ENCODE data around the gene CCNY.
"Not testable (repeated sequence)": the region's sequence is repeated elsewhere in the genome, so short reads cannot be mapped to it uniquely, and the experiment has no call there.

Gene CCNY

DNA sequence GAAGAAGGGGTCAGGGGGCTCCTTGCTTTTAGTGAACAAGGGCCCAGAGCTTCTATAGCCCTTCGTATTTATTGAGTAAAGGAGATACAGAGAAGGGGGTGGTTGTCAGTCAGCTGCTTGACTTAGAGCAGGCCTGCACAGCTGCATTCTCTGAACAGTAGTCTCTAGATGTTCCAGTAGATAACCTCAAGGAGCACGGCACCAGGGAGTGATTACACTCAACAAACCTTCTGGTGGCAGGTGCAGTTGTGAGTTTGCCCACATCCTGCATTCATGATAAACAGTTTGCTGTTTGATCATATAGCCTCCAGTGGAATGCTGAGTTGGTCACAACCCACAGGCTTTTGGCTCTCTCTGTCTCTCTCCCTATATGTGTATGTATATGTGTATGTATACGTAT, 198.8 kb downstream of the CCNY start:
- no peak for DNase-seq

- no peak for DNase-seq
Measured at GRCh38 chr10:35536789-35537188, 200.5 kb downstream of the CCNY start.

DNA sequence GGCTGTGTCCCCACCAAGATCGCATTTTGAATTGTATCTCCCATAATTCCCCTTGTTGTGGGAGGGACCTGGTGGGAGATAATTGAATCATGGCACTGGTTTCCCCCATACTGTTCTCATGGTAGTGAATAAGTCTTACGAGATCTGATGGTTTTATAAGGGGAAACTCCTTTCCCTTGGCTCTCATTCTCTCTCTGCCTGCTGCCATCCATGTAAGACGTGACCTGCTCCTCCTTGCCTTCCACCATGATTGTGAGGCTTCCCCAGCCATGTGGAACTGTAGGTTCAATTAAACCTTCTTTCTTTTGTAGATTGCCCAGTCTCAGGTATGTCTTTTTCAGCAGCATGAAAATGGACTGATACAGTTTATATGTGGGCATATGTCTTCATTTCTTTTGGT, 201.6 kb downstream of the CCNY start:
- DNase-seq: not testable (repeated sequence)

- DNase-seq: no peak
Measured at GRCh38 chr10:35540296-35541164, 204.2 kb downstream of the CCNY start.

DNA sequence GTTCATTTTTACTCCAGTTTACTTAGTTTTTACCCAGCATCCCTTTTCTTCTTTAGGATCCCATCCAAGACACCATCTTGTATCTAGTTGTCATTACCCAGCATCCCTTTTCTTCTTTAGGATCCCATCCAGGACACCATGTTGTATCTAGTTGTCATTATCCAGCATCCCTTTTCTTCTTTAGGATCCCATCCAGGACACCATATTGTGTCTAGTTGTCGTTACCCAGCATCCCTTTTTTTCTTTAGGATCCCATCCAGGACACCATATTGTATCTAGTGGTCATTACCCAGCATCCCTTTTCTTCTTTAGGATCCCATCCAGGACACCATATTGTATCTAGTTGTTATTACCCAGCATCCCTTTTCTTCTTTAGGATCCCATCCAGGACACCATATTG, 205.4 kb downstream of the CCNY start:
- no peak for DNase-seq

DNA sequence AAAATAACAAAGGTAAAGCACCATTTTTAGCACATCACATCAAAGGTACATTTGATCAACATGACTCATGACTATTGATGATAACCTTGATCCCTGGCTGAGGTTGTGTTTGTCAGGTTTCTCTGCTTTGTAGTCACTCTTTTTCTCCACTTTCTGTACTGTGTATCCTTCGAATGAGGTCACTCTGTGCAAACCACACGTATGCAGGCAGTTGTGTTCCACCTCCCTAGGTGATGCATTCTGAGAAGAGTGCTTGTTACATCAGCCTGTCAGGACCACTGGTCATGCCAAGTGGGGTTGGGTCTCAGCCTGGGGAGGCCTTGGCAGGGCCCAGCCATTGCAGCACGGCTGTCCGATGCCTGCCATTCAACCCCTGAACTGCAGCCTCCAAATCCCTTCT, 206.0 kb downstream of the CCNY start:
- DNase-seq: no peak

GRCh38 chr10:35545079-35545657, 208.9 kb downstream of the CCNY start:
- DNase-seq: no peak

GRCh38 chr10:35545878-35546590, 209.7 kb downstream of the CCNY start:
- no peak for DNase-seq

GRCh38 chr10:35546824-35547225, 210.5 kb downstream of the CCNY start:
- DNase-seq: no peak

DNA sequence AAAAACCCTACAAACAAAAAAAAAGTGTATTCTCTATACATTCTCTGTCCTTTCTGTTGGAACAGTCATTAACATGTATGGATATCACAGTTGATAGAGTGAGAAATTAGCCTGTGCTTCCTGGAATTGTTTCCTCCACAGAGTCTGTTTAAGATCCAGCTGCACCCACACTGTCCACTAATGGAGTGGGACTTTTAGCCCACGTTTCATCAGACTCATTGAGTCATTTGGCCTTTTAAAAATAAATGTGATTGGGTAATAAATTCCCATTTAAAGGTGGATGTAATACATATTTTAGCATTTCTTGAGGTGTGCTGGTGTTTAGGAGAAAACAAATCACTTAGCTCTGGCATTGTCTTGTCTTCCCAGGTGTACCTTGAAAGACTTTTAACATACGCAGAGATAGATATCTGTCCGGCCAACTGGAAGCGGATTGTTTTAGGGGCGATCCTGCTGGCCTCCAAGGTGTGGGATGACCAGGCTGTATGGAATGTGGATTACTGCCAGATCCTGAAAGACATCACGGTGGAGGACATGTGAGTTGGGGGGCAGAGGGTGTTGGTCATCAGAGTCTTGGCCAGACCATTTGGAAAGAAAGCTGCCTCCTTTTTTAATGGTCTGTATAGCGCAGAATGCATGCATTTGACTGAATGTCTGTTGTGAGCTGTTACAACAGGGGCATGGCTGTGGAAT, 216.5 kb downstream of the CCNY start:
- DNase-seq: no peak

- no peak for DNase-seq
Measured at GRCh38 chr10:35554036-35554435, 217.7 kb downstream of the CCNY start.

DNA sequence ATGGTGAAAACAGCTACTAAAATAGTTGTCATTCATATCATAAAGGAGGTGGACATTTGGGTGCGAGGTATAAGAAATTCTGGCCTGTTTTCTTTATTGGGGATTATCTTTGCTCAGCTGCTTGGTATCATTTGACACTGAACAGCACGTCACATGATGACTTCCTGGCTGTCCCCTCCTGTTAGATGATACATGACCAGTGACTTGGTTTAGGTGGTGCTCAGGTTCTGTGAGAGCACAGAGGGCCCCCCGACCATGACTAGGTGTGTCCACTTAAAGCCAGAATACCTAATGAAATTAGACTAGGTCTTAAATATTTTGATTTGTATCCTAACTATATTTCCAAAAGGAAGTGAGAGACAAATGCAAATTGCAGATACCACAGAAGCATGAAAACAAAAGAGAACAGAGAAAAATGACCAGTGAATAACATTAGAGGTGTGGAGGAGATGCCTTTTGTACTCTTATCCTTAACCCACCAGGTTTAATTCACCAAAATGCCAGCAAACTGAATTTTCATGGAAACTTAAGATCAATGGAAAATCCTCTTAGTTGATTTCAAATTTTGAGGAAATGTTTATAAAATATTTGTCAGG, 218.2 kb downstream of the CCNY start:
- DNase-seq: no peak

GRCh38 chr10:35555962-35556930, 219.9 kb downstream of the CCNY start:
- DNase-seq: no peak

DNA sequence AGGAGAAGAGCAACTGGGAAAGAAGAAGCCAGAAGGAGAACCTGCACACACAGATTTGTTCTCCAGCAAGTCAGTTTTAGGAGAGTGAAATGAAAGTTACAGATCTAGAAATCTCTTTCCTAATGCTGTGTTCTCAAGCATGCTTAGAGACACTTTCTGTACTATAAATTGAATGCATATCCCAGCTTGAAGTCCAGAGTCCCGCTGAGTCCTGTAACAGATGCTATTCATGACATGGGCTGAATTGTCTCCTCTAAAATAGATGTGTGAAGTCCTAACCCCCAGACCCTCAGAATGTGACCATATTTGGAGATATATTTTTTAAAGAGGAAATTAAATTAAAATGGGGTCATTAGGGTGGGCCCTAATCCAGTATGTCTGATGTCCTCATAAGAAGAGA, 222.0 kb downstream of the CCNY start:
- no peak for DNase-seq

DNA sequence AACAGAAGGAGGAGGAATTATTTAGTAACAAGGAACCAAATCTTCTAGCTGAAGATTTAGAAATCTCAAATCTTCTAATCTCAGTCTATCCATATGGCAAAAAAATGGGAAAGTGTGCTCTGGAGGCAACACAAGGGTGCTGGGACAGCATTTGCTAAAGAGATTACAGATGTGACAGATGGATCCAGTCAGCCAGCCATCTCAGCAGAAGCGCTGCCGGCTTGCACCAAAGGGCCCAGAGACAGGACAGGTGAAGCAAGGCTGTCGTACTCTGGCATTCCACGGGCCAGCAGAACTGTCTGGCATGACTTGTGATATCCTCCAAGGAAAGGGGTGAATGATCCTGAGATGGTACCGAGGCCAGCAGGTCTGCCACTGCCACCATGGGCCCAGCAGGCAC, 223.1 kb downstream of the CCNY start:
- DNase-seq: no peak

- DNase-seq: no peak
Measured at GRCh38 chr10:35561715-35562114, 225.4 kb downstream of the CCNY start.

DNA sequence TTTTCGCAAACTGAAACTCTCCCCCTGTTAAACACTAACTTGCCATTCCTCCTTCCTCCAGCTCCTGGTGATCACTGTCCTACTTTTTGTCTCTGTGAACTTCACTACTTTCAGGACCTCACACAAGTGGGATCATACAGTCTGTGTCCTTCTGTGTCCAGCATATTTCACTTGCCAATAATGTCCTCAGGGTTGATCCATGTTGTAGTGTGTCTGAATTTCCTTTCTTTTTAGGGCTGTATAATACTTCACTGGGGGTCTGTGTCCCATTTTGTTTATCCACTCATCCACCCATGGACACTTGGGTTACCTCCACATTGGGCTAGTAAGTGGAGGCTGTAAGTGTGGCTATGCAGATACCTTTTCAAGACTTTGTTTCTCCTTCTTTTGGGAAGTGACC, 226.1 kb downstream of the CCNY start:
- DNase-seq: no peak

DNA sequence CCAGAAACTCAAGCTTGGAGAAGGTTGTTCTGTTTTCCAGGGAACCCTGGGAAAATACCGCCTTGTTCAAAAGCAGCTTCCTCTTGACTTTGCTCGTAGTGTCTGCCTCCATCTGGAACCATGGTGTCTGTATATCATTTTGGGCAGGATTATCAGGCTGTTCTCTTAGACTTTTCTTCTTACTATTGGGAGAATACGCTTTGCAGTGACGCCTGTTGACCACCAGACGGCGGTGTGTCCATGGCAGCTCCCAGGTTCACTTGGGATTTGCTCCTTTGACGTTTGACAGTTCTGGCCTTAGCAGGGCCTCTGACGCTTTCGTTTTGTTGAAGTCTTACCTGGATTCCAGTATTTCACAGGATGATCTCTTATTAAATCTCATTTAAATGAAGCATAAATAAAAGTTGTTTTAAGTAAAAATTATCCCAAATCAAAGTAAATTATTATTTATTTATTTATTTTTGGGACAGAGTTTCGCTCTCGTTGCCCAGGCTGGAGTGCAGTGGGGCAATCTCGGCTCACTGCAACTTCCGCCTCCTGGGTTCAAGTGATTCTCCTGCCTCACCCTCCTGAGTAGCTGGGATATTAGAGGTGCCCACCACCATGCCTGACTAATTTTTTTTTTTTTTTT, 227.1 kb downstream of the CCNY start:
- peak; percentile 2 for DNase-seq

DNA sequence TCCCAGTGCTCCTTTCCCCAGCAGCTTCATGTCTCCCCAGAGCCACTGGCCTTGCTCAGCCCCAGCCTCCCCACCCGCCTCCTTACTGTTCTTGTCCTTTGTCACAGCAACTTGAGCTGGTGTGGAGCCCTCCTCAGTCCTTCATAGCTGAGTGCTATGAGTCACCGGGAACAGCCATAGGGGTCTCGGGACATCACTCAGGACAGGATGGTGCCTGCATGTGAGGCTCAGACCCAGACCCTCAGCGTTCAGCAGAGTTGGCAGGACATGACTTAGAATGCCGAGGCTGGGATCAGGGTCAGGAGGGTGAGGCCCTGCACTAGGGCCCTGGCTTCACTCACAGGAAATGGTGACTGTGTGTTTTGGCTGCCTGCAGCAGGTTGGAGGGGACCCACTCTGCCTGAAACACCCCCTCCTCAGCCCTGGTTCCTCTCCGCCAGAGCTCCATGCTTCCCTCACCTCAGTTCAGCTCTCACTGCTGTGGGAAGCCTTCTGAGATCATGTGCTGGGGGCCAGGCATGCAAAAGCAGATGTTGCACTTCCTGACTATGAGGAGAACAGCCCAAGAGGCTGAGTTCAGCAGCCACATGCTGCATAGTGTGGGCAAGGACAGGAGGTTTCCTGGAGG, 228.1 kb downstream of the CCNY start:
- no peak for DNase-seq

DNA sequence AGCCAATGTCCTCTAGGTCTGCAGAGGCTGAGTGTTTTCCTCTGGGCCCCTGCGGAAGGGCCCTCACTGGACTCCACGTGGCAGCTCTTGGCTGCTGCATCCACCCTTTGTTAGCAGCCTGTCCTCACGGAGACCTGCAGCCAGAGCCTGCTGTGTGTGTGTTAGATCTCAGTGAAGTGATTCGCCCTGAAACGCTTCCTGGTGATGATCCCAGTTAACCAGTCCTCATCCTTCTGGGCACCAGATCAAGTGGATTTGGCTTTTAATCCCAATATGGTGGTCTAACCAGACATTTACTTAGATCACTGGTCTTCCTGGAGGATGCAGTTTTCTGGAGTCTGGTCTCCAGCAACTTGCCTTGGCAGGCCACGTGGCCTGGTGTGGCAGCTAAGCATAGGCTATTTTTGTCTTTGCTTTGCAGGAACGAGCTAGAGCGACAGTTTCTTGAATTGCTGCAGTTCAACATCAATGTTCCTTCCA, 229.3 kb downstream of the CCNY start:
- DNase-seq: no peak

DNA sequence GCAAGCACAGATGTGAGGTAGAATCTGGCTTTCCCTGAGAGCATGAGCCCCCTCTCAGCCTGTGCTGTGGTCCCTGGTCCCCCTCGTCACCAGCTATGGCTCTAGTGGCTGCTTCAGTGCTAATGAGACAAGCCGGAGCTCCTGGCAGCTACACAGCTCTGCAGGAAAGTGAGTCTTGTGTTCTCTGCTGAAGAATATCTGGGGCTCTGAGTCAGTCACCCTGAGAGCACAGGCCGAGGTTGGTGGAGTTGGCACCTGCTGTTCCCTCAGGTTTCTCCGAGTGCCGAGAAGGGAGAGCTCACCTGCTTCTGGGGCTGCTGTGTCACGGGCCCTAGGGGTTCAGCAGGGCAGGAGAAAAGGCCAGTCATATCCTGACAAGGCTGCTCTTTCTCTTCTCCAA, 231.6 kb downstream of the CCNY start:
- DNase-seq: no peak

All from effector CD8-positive, alpha-beta T cell (primary cell).